Measurements from ENCODE around the gene KMT2D.

Gene KMT2D

DNA sequence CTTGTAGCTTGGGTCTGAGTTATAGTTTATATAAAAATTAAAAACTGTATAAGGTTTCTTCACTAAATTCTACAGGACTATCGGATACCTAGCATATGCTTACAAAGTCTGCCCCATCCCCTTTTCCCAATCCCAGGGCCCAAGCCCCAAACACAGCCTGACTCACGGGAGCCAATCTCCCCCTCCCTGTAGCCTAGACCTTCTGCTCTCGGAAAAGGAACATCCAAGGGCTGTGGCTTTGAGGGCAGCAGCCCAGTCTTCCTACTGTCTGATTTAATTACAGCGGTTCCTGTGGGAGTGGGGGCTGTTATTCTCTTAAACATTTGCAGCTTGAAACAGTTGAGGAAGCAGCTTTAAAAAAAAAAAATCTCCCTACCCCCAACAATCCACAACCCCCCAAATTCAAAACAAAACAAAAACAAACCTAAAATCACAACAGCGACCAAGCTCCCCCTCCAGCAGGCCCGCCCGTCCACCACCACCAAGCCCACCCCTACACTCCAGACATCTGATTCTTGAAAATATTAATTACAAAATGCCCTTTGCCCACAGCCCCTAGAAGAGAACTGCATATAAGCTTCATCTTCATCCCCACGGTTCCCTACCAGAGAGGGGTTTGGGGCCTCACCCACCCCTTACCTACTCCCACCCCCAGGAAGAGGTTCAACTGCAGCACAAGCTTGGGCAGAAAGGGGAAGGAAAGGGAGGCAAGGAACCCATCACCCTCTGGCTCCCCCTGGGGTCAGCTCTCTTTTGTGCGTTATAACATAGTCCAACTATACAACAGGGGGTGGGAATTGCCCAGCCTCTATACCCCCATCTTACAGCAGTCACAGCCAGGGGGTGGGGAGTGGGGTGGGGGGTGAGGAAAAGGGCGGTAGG, 40.9 kb downstream of the KMT2D start:
- no peak for DNase-seq (ENCODE audit: low read depth)

- DNase-seq (ENCODE audit: low read depth): no peak
Measured at GRCh38 chr12:49019120-49019430, 41.5 kb downstream of the KMT2D start.

- DNase-seq (ENCODE audit: low read depth): peak; percentile 95
Measured at GRCh38 chr12:49018261-49019119, 42.1 kb downstream of the KMT2D start, which contains the start of gene PRKAG1. Gene PRKAG1 (minus strand): TSS chr12:49018776. CDS start chr12:49018740, 36 bp downstream.

- DNase-seq (ENCODE audit: low read depth): no peak
Measured at GRCh38 chr12:49017891-49018260, 42.7 kb downstream of the KMT2D start.

DNA sequence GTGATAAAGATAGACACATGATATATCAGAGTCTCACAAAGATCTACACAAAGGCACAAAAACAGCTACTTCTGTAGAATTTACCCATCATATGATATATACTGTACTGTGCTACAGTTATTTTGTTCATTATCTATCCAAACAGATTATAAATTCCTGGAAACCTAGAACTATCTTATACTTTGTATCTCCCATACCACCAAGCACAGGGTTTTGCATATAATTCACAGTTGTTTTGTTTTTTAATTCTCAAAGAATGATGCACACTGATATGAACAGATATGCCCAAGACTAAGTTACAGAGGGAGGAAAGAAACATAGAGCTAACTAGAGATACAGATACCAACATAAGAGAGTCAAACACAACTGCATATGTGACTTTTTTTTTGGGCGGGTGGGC, 45.4 kb downstream of the KMT2D start:
- no peak for DNase-seq (ENCODE audit: low read depth)

GRCh38 chr12:49014547-49014946, 46.0 kb downstream of the KMT2D start:
- no peak for DNase-seq (ENCODE audit: low read depth)

DNA sequence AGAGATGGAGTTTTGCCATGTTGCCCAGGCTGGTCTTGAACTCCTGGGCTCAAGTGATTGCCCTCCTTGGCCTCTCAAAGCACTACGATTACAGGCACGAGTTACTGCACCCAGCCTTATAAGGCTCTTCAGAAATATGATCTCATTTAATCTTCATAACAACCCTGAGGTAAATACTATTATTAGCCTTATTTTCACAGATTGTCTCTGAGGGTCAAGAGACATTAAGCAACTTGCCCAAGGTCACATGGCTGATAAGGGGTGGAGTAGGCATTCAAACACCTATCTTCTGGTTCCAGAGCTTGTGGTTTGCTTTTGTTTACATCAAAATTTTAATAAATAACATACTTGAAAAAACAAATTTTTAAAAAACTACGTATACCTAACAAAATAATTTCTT, 47.2 kb downstream of the KMT2D start:
- DNase-seq (ENCODE audit: low read depth): no peak

DNA sequence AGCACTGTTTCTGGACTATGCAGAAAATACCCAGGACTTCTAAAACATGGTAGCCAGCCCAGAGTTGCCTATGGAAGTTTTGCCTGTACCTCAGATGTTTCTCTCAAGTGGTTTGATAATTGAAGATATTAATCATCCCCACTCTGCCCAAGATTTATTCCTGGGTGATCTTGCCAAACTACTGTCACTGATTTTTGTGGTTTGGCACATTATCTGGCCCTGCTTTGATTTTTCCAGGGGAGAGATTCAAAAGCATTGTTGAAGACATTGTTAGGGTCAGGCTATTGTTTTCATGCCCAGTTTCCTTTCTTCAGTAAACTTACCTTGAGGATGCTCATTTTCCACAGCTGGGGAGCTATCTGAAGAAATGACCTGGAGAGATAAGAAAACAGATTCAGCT, 47.9 kb downstream of the KMT2D start:
- DNase-seq (ENCODE audit: low read depth): no peak

All from activated T-helper 9 cell treated with anti-CD3 and anti-CD28 coated beads, Interleukin-2, amount 50 U/mL, for 16 hours (primary cell).